ENCODE data around the gene MSL1. TPM values are rescaled to one million over a fixed set of nuclear protein-coding genes. Genes with fewer than 3 reads are reported as not detected.

Gene MSL1
- total and polyA plus RNA-seq, 9 of the 15 experiments (the other 6 are each of a cell fraction or from before 2014, with no cell fraction given), result 13.8 to 120 (median 61.9) TPM

- WGBS (ENCODE audit: insufficient coverage, low coverage, missing lambda C conversion rate), result 93% methylated on average over 18 of the region's 23 CpGs
- H3K4me2 ChIP-seq (ENCODE audit: insufficient read depth, low read length), result no peak overlapping the region
- no TSS peak for BruUV-seq (replicated peaks)
- TF ChIP-seq RNF219 (CRISPR knock-in tag; IDR thresholded peaks at IDR 0.05) (no peak), RNF2 (IDR thresholded peaks at IDR 0.05) (no peak), SPI1 (IDR thresholded peaks at IDR 0.05; ENCODE audit: borderline replicate concordance, low read depth, low read length) (no peak), BMI1 (IDR thresholded peaks at IDR 0.05; ENCODE audit: low read length) (no peak), ZNF408 (CRISPR knock-in tag; IDR thresholded peaks at IDR 0.05; ENCODE audit: low read depth) (no peak), FOXK2 (conservative IDR thresholded peaks at IDR 0.05 in 1 of 2, IDR thresholded peaks at IDR 0.05 in 1 of 2; ENCODE audit: low read depth in 2 of 2) (no peak)
- TF ChIP-seq, protein P1, sequence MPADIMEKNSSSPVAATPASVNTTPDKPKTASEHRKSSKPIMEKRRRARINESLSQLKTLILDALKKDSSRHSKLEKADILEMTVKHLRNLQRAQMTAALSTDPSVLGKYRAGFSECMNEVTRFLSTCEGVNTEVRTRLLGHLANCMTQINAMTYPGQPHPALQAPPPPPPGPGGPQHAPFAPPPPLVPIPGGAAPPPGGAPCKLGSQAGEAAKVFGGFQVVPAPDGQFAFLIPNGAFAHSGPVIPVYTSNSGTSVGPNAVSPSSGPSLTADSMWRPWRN (IDR thresholded peaks at IDR 0.05; ENCODE audit: low read depth), result no peak
- H3K79me2 ChIP-seq (ENCODE audit: control insufficient read depth, insufficient read depth, low read length), result peaks cover 28% of the 10 kb centered on the region
- no peak overlapping the region for H2AFZ ChIP-seq (ENCODE audit: low read depth, low read length)
- ChIA-PET POLR2A (no interaction called here), CTCF (ENCODE audit: low intra/inter-chr PET ratio) (no interaction called here)
- ATAC-seq, result no peak
- peaks cover 67% of the 10 kb centered on the region; the same call in 2 of the 3 replicates for H3K36me3 ChIP-seq (ENCODE audit: control insufficient read depth, insufficient read depth, low read length)
- H3K9ac ChIP-seq (ENCODE audit: insufficient read depth in 1 of 2, low read depth in 2 of 2, low read length in 2 of 2), result peak overlapping the region in 1 of 2 experiments; percentile 43; a peak in 2 of 4 replicates
- no peaks in the 10 kb centered on the region for H4K20me1 ChIP-seq (replicated peaks; ENCODE audit: control insufficient read depth, insufficient read depth, low read length)
- H3K4me3 ChIP-seq, result no peak overlapping the region
- no peaks in the 10 kb centered on the region for H3K27me3 ChIP-seq (ENCODE audit: control insufficient read depth in 2 of 2, insufficient read depth in 2 of 2, low read length in 2 of 2)
- intact Hi-C loops (cut with micrococcal nuclease) (no loop called here), in situ Hi-C loops (cut with MboI) (no loop called here)
- H3K4me1 ChIP-seq (replicated peaks in 1 of 2; ENCODE audit: control insufficient read depth in 2 of 2, insufficient read depth in 2 of 2, low read length in 2 of 2), result peaks cover 29 to 57% of the 10 kb centered on the region in 2 experiments
- FAIRE-seq, result no peak
- H3K9me1 ChIP-seq (ENCODE audit: control insufficient read depth, insufficient read depth, low read length), result peaks cover 4% of the 10 kb centered on the region
- no peak overlapping the region; the same call in 2 of the 3 replicates for H3K27ac ChIP-seq (ENCODE audit: extremely low read depth, low read depth, low read length)
- DNase-seq (ENCODE audit: extremely low read depth in 1 of 4, low spot score in 3 of 4), result no peak
- no peaks in the 10 kb centered on the region for H3K9me3 ChIP-seq (replicated peaks; ENCODE audit: control insufficient read depth, insufficient read depth, low read depth, low read length)
Observed at GRCh38 chr17:40095944-40096791, 25.6 kb upstream of the MSL1 start.
